ENCODE data around the gene PWWP2B.

DNA sequence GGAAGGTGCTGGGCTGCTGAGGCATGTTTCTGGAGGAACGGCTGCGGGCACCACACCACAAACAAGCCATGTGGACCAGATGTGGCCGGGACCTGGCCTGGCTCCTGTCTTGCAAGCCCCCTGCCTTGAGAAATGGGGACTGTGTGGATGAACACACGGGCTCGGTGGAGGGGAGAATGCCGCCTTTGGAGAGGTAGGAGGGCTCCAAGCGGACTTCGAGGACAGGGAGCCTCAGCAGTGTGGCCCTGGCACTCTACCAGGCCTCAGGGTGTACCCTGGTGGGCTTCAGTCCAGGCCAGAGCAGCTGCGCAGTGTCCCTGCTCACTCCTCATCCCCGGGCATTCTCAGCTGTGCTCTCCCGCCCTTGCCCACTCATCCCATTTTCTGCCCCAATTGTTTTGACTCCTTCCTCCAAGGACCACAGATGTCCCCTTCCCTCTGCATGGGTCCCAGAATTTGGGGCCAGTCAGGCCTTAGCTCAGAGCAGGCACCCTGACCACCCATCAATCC, 31.5 kb downstream of the PWWP2B start:
- no peak for TF ChIP-seq SUZ12 (IDR thresholded peaks at IDR 0.05)
- TF ChIP-seq ELF4 (IDR thresholded peaks at IDR 0.05) = no peak
- TF ChIP-seq FOXA1 (IDR thresholded peaks at IDR 0.05) = no peak
- TF ChIP-seq FOXM1 (IDR thresholded peaks at IDR 0.05; ENCODE audit: borderline replicate concordance) = no peak
- TF ChIP-seq SP1 (IDR thresholded peaks at IDR 0.05) = no peak
- TF ChIP-seq ZNF384 (IDR thresholded peaks at IDR 0.05) = no peak
- TF ChIP-seq LEF1 (IDR thresholded peaks at IDR 0.05; ENCODE audit: borderline replicate concordance) = no peak
- TF ChIP-seq FOXK2 (IDR thresholded peaks at IDR 0.05) = no peak

All from HEK293T (cell line).